IPS DF 4.7 (cell line): Measurements from ENCODE around the gene ATRNL1.
"Not testable (repeated sequence)": the region's sequence is repeated elsewhere in the genome, so short reads cannot be mapped to it uniquely, and the experiment has no call there.

Source experiments
- DNase-seq: peaks from one replicate; pipeline ENCODE4 v3.0.0-alpha.2; 2013; ENCODE audit warnings: low spot score; ENCODE audit errors: extremely low read depth

The ATRNL1 gene

GRCh38 chr10:115758488-115758887 is 665.3 kb downstream of the ATRNL1 start:
- DNase-seq: not testable (repeated sequence)

GRCh38 chr10:115760131-115760530 is 667.0 kb downstream of the ATRNL1 start:
- DNase-seq: no peak

- no peak for DNase-seq
Measured at GRCh38 chr10:115761166-115761565, 668.0 kb downstream of the ATRNL1 start.

GRCh38 chr10:115762029-115762428 is 668.9 kb downstream of the ATRNL1 start:
- DNase-seq: no peak

GRCh38 chr10:115771755-115772154 is 678.6 kb downstream of the ATRNL1 start:
- DNase-seq: no peak

- DNase-seq: no peak
Measured at GRCh38 chr10:115772606-115773005, 679.4 kb downstream of the ATRNL1 start.

- DNase-seq: no peak
Measured at GRCh38 chr10:115773832-115774231, 680.7 kb downstream of the ATRNL1 start.

GRCh38 chr10:115774721-115775120 is 681.6 kb downstream of the ATRNL1 start:
- DNase-seq: no peak

- no peak for DNase-seq
Measured at GRCh38 chr10:115777646-115778045, 684.5 kb downstream of the ATRNL1 start.

GRCh38 chr10:115790220-115790619 is 697.1 kb downstream of the ATRNL1 start:
- DNase-seq: no peak

- DNase-seq: no peak
Measured at GRCh38 chr10:115795964-115796363, 702.8 kb downstream of the ATRNL1 start.

- no peak for DNase-seq
Measured at GRCh38 chr10:115801457-115801856, 708.3 kb downstream of the ATRNL1 start.

- no peak for DNase-seq
Measured at GRCh38 chr10:115801992-115802391, 708.8 kb downstream of the ATRNL1 start.

GRCh38 chr10:115802911-115803310 is 709.7 kb downstream of the ATRNL1 start:
- no peak for DNase-seq

- DNase-seq: no peak
Measured at GRCh38 chr10:115814542-115814941, 721.4 kb downstream of the ATRNL1 start.

GRCh38 chr10:115818012-115818411 is 724.8 kb downstream of the ATRNL1 start:
- no peak for DNase-seq

- no peak for DNase-seq
Measured at GRCh38 chr10:115826396-115826795, 733.2 kb downstream of the ATRNL1 start.

- DNase-seq: no peak
Measured at GRCh38 chr10:115827231-115828009, 734.3 kb downstream of the ATRNL1 start.

GRCh38 chr10:115828182-115828581 is 735.0 kb downstream of the ATRNL1 start:
- DNase-seq: not testable (repeated sequence)

GRCh38 chr10:115829521-115830205 is 736.5 kb downstream of the ATRNL1 start:
- no peak for DNase-seq

GRCh38 chr10:115830265-115830970 is 737.3 kb downstream of the ATRNL1 start:
- no peak for DNase-seq

- DNase-seq: no peak
Measured at GRCh38 chr10:115831016-115831415, 737.9 kb downstream of the ATRNL1 start.
